Stimulated activated CD8-positive, alpha-beta memory T cell treated with anti-CD3 and anti-CD28 coated beads, Interleukin-7, amount 100 ng/mL, for 24 hours (primary cell): ENCODE results near the gene MXD1.

Experiments
- DNase-seq: peaks from one replicate; pipeline ENCODE4 v3.0.0-alpha.2; 2020; ENCODE audit warnings: low read depth

MXD1 gene

GRCh38 chr2:69979902-69980807, 65.2 kb downstream of the MXD1 start:
- no peak for DNase-seq

GRCh38 chr2:69983392-69983966, 68.6 kb downstream of the MXD1 start:
- DNase-seq, result no peak

GRCh38 chr2:69985216-69985615, 70.3 kb downstream of the MXD1 start:
- no peak for DNase-seq

- DNase-seq, result no peak
Observed at GRCh38 chr2:69985688-69986087, 70.8 kb downstream of the MXD1 start.

GRCh38 chr2:69986691-69987090, 71.8 kb downstream of the MXD1 start:
- no peak for DNase-seq

GRCh38 chr2:69988086-69988635, 73.3 kb downstream of the MXD1 start:
- no peak for DNase-seq

GRCh38 chr2:69989009-69989408, 74.1 kb downstream of the MXD1 start:
- DNase-seq, result no peak

GRCh38 chr2:69989441-69990105, 74.7 kb downstream of the MXD1 start:
- no peak for DNase-seq
